HEK293T (cell line): ENCODE measurements around the gene ZNF574.

Experiments
- CTCF ChIA-PET: fragments of 350-600 bp; formaldehyde crosslinking; extraction: SDS; loops from one replicate; lab custom pipeline; 2021; ENCODE audit warnings: antibody characterized with exemption, inconsistent platforms; lab: Yijun Ruan, JAX
- POLR2A ChIA-PET: fragments of 350-600 bp; formaldehyde crosslinking; extraction: SDS; loops from one replicate; lab custom pipeline; 2020; ENCODE audit warnings: antibody characterized with exemption, inconsistent platforms; lab: Yijun Ruan, JAX
- DNase-seq: peaks from one replicate; pipeline ENCODE4 v3.0.0; 2012; ENCODE audit warnings: mixed read lengths; ENCODE audit errors: extremely low spot score
- ARNT ChIP-seq: fragments of 450-650 bp; IDR thresholded peaks from 2 replicates; pipeline ENCODE4 v1.6.1; 2017; ENCODE audit warnings: mild to moderate bottlenecking
- BHLHE40 ChIP-seq: fragments of 450-650 bp; IDR thresholded peaks from 2 replicates; pipeline ENCODE4 v1.6.1; 2016; ENCODE audit warnings: mild to moderate bottlenecking, moderate library complexity, borderline replicate concordance
- CTBP1 ChIP-seq: fragments of 450-650 bp; IDR thresholded peaks from 2 replicates; pipeline ENCODE4 v1.6.1; 2016; ENCODE audit warnings: borderline replicate concordance
- ELF4 ChIP-seq: fragments of 450-650 bp; IDR thresholded peaks from 2 replicates; pipeline ENCODE4 v1.6.1; 2017; ENCODE audit warnings: antibody characterized with exemption
- FOXA1 ChIP-seq: fragments of 450-650 bp; IDR thresholded peaks from 2 replicates; pipeline ENCODE4 v1.6.1; 2016; ENCODE audit warnings: mild to moderate bottlenecking
- FOXM1 ChIP-seq: fragments of 450-650 bp; IDR thresholded peaks from 2 replicates; pipeline ENCODE4 v1.6.1; 2017; ENCODE audit warnings: mild to moderate bottlenecking, borderline replicate concordance
- HDGF ChIP-seq: fragments of 450-650 bp; IDR thresholded peaks from 2 replicates; pipeline ENCODE4 v1.6.1; 2017; ENCODE audit warnings: antibody characterized with exemption, borderline replicate concordance
- L3MBTL2 ChIP-seq: fragments of 450-650 bp; conservative IDR thresholded peaks from 2 replicates; pipeline ENCODE4 v1.6.1; 2016; ENCODE audit warnings: mild to moderate bottlenecking
- LEF1 ChIP-seq: fragments of 450-650 bp; IDR thresholded peaks from 2 replicates; pipeline ENCODE4 v1.6.1; 2017; ENCODE audit warnings: mild to moderate bottlenecking, borderline replicate concordance
- NFRKB ChIP-seq: fragments of 450-650 bp; IDR thresholded peaks from 2 replicates; pipeline ENCODE4 v1.6.1; 2016; ENCODE audit warnings: mild to moderate bottlenecking, moderate library complexity
- SP1 ChIP-seq: fragments of 450-650 bp; IDR thresholded peaks from 2 replicates; pipeline ENCODE4 v1.6.1; 2017
- TARDBP ChIP-seq: fragments of 450-650 bp; IDR thresholded peaks from 2 replicates; pipeline ENCODE4 v1.6.1; 2016
- ZNF384 ChIP-seq: fragments of 450-650 bp; IDR thresholded peaks from 2 replicates; pipeline ENCODE4 v1.6.1; 2016
- TF ChIP-seq, protein P1 (sequence below): fragments of 450-650 bp; IDR thresholded peaks from 2 replicates; pipeline ENCODE4 v1.6.1; 2016

ZNF574 gene, protein sequence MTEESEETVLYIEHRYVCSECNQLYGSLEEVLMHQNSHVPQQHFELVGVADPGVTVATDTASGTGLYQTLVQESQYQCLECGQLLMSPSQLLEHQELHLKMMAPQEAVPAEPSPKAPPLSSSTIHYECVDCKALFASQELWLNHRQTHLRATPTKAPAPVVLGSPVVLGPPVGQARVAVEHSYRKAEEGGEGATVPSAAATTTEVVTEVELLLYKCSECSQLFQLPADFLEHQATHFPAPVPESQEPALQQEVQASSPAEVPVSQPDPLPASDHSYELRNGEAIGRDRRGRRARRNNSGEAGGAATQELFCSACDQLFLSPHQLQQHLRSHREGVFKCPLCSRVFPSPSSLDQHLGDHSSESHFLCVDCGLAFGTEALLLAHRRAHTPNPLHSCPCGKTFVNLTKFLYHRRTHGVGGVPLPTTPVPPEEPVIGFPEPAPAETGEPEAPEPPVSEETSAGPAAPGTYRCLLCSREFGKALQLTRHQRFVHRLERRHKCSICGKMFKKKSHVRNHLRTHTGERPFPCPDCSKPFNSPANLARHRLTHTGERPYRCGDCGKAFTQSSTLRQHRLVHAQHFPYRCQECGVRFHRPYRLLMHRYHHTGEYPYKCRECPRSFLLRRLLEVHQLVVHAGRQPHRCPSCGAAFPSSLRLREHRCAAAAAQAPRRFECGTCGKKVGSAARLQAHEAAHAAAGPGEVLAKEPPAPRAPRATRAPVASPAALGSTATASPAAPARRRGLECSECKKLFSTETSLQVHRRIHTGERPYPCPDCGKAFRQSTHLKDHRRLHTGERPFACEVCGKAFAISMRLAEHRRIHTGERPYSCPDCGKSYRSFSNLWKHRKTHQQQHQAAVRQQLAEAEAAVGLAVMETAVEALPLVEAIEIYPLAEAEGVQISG

DNA sequence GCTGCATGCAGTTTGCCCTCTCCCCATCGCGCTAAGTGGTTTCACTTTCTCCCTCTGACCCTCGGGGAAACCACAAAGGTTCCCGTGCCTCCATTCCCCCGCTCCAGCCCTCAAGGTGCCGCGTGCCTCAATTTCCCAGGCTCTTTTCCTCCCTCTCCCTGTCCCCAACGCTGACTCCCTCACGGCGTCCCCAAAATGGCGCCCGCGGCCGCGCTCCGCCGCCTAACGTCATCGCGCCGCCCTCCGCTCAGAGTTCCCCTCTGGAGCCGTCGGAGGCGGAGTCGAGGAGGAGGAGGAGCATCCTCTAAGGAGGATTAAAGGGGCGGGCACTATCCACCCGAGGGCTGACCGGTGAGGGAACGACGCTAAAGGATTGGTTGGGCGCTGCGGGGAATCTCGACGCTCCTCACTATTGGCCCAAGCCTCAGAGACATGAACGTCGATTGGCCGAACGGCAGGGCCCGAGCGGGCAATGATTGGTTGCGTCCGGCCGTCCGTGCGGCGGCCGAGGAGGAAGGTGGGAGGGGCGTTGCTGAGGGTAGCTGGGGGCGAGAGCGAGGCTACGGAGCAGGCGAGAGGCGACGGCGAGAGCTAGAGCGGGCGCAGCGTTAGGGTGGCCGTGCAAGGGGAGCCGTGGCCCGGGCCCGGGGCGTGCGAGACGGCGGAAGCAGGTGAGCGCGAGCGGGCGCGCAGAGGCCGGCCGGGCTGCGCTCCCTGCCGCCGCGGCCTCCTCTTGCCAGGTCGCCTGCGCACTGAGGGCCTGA is at the start of gene ZNF574:
ZNF574 (plus strand) TSS at position 551 of the 764 bp plus-strand sequence. CDS start 2,441 bp downstream, outside the sequence.
- ChIA-PET CTCF (interaction anchor here (0.5 kb wide), 1 partner anchor 484 kb away, joined by 7 read pairs; no protein-coding TSS in a partner anchor), POLR2A (interaction anchor here (0.7 to 2.1 kb wide), 11 partner anchors 9 to 144 kb away, joined by 3 to 11 read pairs (median 5); partner anchors contain the start of genes RABAC1 and ZNF526)
- peak; percentile 96 for DNase-seq
- TF ChIP-seq, protein P1, sequence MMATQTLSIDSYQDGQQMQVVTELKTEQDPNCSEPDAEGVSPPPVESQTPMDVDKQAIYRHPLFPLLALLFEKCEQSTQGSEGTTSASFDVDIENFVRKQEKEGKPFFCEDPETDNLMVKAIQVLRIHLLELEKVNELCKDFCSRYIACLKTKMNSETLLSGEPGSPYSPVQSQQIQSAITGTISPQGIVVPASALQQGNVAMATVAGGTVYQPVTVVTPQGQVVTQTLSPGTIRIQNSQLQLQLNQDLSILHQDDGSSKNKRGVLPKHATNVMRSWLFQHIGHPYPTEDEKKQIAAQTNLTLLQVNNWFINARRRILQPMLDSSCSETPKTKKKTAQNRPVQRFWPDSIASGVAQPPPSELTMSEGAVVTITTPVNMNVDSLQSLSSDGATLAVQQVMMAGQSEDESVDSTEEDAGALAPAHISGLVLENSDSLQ: peak; percentile 82
- TF ChIP-seq NFRKB (peak; percentile 94), BHLHE40 (no peak), ELF4 (peak; percentile 72)

DNA sequence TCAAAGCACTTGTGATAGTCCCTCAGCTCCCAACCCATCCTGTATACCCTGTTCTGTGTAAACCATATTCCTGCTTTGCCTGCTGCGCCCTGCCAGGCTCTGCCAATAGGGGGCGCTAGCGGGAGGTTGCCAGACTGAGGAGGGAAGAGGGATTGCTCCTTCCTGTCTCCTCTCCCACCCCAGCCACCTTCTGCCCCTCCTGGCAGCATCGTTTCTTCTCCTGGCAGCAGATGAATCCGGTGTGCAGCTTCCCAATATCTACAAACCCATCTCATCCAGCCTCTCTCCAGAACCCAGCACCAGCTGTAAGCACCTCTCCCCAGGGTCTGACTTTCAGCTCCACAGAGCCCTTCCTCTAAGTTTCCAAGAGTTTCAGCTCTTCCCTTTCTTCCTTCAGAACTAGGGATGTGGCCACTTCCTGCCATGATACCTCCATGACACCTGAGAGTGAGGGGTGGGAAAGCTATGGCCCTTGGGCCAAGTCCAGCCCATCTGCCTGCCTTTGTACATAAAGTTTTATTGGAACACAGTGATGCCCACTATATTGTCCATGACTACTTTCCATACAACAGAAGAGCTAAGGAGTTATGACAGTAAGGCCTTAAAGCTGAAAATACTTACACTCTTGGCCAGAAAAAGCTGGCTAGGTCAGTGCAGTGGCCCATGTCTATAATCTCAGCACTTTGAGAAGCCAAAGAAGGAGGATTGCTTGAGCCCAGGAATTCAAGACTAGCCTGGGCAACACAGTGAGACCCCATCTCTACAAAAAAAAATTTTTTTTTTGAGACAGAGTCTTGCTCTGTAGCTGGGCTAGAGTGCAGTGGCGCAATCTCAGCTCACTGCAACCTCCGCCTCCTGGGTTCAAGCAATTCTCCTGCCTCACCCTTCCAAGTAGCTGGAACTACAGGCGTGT is 47.4 kb upstream of the ZNF574 start:
- POLR2A ChIA-PET: interaction anchor here (0.6 to 1.5 kb wide), 9 partner anchors 9 to 71 kb away, joined by 3 to 8 read pairs (median 4); partner anchors contain the start of genes RABAC1 and ZNF574
- DNase-seq: peak; percentile 76
- TF ChIP-seq SP1: no peak
- no peak for TF ChIP-seq LEF1
- no peak for TF ChIP-seq L3MBTL2
- TF ChIP-seq ELF4: no peak
- TF ChIP-seq FOXA1: no peak
- CTCF ChIA-PET: interaction anchor here (0.8 to 1.6 kb wide), 13 partner anchors 10 to 152 kb away, joined by 3 to 8 read pairs (median 4); no protein-coding TSS in a partner anchor

DNA sequence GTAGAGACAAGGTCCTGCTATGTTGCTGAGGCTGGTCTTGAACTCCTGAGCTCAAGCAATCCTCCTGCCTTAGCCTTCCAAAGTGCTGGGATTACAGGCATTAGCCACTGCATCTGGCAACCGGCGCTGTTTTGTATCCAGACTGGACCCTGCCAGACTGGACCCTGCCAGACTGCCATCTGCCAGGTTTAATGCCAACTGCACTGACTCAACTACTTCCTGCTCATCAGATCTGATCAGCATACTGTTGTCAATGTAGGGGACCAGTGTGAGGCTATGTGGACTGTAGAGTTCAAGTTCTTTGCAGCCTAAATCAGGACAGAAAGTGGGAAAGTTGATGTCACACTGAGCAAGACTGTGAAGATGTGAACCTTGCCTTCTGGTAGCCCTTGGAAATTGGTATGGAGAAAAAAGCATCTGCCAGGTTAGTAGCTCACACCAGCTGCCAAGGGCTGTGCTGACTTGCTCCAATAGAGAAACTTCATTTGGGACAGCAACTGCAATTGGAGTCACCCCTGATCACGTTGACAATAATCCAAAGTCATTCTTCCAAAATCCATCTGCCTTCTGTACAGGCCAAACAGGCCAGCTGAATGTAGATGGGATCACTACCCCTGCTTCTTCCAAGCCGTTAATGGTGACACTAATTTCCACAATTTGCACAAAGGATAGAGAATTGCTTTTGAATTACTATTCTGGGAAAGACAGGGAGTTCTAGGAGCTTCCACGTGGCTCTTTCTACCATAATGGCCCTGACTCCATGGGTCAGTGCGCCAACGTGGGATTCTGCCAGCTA is 45.1 kb upstream of the ZNF574 start:
- POLR2A ChIA-PET: interaction anchor here (1.2 kb wide), 1 partner anchor 31 kb away, joined by 4 read pairs; no protein-coding TSS in a partner anchor
- no peak for DNase-seq
- CTCF ChIA-PET: interaction anchor here (0.9 to 1.8 kb wide), 2 partner anchors 8 to 14 kb away, joined by 3 to 6 read pairs; no protein-coding TSS in a partner anchor

DNA sequence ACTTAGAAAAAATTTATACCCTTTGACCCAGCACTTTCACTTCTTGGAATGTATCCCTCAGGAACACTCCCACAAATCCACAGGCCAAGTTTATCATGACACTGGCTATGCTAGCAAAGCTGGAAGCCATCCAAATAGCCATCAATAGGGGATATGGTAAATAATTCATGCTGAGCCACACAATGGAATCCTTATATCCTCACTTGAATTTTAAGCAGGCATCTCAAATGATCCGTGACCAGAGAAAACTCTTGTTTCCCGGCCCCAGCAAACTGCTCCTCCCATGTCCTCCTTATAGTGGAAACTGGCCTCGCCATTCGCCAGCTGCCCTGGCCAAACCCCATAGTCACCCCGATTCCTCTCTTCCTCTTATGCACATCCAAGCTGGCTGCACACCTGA is 43.5 kb upstream of the ZNF574 start:
- CTCF ChIA-PET: interaction anchor here (1.8 kb wide), 1 partner anchor 9 kb away, joined by 6 read pairs; no protein-coding TSS in a partner anchor
- no peak for TF ChIP-seq ARNT
- no peak for TF ChIP-seq HDGF
- TF ChIP-seq, protein P1: no peak; the same call in 1 of the 2 replicates
- no peak for TF ChIP-seq NFRKB
- no peak for TF ChIP-seq L3MBTL2
- TF ChIP-seq ZNF384: no peak
- no peak for TF ChIP-seq SP1
- TF ChIP-seq BHLHE40: no peak
- TF ChIP-seq CTBP1: no peak; the same call in 1 of the 2 replicates
- no peak for TF ChIP-seq FOXM1
- TF ChIP-seq FOXA1: no peak
- no peak for TF ChIP-seq LEF1
- POLR2A ChIA-PET: no interaction called here
- DNase-seq: peak; percentile 47

More for the DNA sequence above, 45.1 kb upstream of the ZNF574 start:
- TF ChIP-seq TARDBP (no peak), ARNT (no peak), FOXA1 (no peak), CTBP1 (no peak), BHLHE40 (no peak)
- TF ChIP-seq, protein P1: no peak
